ENCODE measurements around the gene KIFBP. TPM values are rescaled to one million over a fixed set of nuclear protein-coding genes. Genes with fewer than 3 reads are reported as not detected.
A peak's percentile ranks its signal among the peaks of the same experiment; 100 is the strongest.

The KIFBP gene
- total and polyA plus RNA-seq, 2 experiments from 2014 or later: 54.0 to 56.5 TPM

- Histone ChIP-seq H3K4me2 (ENCODE audit: unreplicated experiment) (no peak overlapping the region), H3K36me3 (ENCODE audit: low read depth) (peaks cover 92% of the 10 kb centered on the region), H3K9ac (no peak overlapping the region), H3K79me2 (ENCODE audit: insufficient read depth) (peaks cover 80% of the 10 kb centered on the region), H3K9me2 (ENCODE audit: insufficient read depth) (no peaks in the 10 kb centered on the region), H3K4me1 (ENCODE audit: insufficient read depth) (no peaks in the 10 kb centered on the region), H4K20me1 (ENCODE audit: insufficient read depth) (no peaks in the 10 kb centered on the region), H3K27ac (no peak overlapping the region), H2AFZ (no peak overlapping the region), H3F3A (ENCODE audit: insufficient read depth) (peaks cover 72% of the 10 kb centered on the region), H3K4me3 (no peak overlapping the region), H3K9me3 (ENCODE audit: low read depth) (no peaks in the 10 kb centered on the region), H3K27me3 (replicated peaks; ENCODE audit: insufficient read depth) (no peaks in the 10 kb centered on the region)
- DNase-seq: peak; percentile 47
- in situ Hi-C loops (cut with MboI): loop anchor here (25.0 kb wide), 1 partner anchor 431 kb away; the partner anchor contains the start of gene TACR2
- TF ChIP-seq EZH2 (IDR thresholded peaks at IDR 0.05; ENCODE audit: insufficient read depth, poor library complexity, severe bottlenecking): no peak
- 98 to 100% methylated on average over 1 of the region's 1 CpG for WGBS, 2 experiments (ENCODE audit: low coverage in 1 of 2, low lambda C conversion rate in 2 of 2, missing lambda C conversion rate in 2 of 2)
Observed at GRCh38 chr10:68981074-68981473, 7.5 kb upstream of the KIFBP start.

GRCh38 chr10:68982389-68982788 lies 6.2 kb upstream of the KIFBP start:
- Histone ChIP-seq H3K4me2 (ENCODE audit: unreplicated experiment) (no peak overlapping the region), H3K79me2 (ENCODE audit: insufficient read depth) (peaks cover 71% of the 10 kb centered on the region), H3F3A (ENCODE audit: insufficient read depth) (peaks cover 75% of the 10 kb centered on the region), H3K27me3 (replicated peaks; ENCODE audit: insufficient read depth) (no peaks in the 10 kb centered on the region), H3K4me3 (no peak overlapping the region), H4K20me1 (ENCODE audit: insufficient read depth) (no peaks in the 10 kb centered on the region), H3K27ac (no peak overlapping the region), H2AFZ (no peak overlapping the region), H3K9me3 (ENCODE audit: low read depth) (no peaks in the 10 kb centered on the region), H3K4me1 (ENCODE audit: insufficient read depth) (no peaks in the 10 kb centered on the region), H3K9me2 (ENCODE audit: insufficient read depth) (no peaks in the 10 kb centered on the region), H3K9ac (no peak overlapping the region), H3K36me3 (ENCODE audit: low read depth) (peaks cover 81% of the 10 kb centered on the region)
- TF ChIP-seq EZH2phosphoT487 (IDR thresholded peaks at IDR 0.05; ENCODE audit: insufficient read depth, low read depth) (no peak), EZH2 (IDR thresholded peaks at IDR 0.05; ENCODE audit: insufficient read depth, poor library complexity, severe bottlenecking) (no peak)
- WGBS, 2 experiments (ENCODE audit: low coverage in 1 of 2, low lambda C conversion rate in 2 of 2, missing lambda C conversion rate in 2 of 2): 92 to 98% methylated on average over 11 of the region's 11 CpGs
- in situ Hi-C loops (cut with MboI): loop anchor here (25.0 kb wide), 1 partner anchor 430 kb away; the partner anchor contains the start of gene TACR2
- no peak for DNase-seq

GRCh38 chr10:68987611-68988010 lies 992 bp upstream of the KIFBP start:
- Histone ChIP-seq H2AFZ (no peak overlapping the region), H3K27ac (peak overlapping the region; percentile 73), H3K36me3 (ENCODE audit: low read depth) (peaks cover 31% of the 10 kb centered on the region), H3K4me2 (ENCODE audit: unreplicated experiment) (no peak overlapping the region), H3K4me1 (ENCODE audit: insufficient read depth) (peaks cover 25% of the 10 kb centered on the region), H3K4me3 (peak overlapping the region; percentile 96), H4K20me1 (ENCODE audit: insufficient read depth) (no peaks in the 10 kb centered on the region), H3K9ac (no peak overlapping the region), H3K9me3 (ENCODE audit: low read depth) (no peaks in the 10 kb centered on the region), H3K27me3 (replicated peaks; ENCODE audit: insufficient read depth) (no peaks in the 10 kb centered on the region), H3F3A (ENCODE audit: insufficient read depth) (peaks cover 66% of the 10 kb centered on the region), H3K79me2 (ENCODE audit: insufficient read depth) (peaks cover 67% of the 10 kb centered on the region), H3K9me2 (ENCODE audit: insufficient read depth) (no peaks in the 10 kb centered on the region)
- in situ Hi-C loops (cut with MboI): loop anchor here (25.0 kb wide), 1 partner anchor 425 kb away; the partner anchor contains the start of gene TACR2
- TF ChIP-seq EZH2 (IDR thresholded peaks at IDR 0.05; ENCODE audit: insufficient read depth, poor library complexity, severe bottlenecking): no peak
- TF ChIP-seq EZH2phosphoT487 (IDR thresholded peaks at IDR 0.05; ENCODE audit: insufficient read depth, low read depth): no peak
- DNase-seq: no peak
- 59 to 67% methylated on average over 3 of the region's 3 CpGs for WGBS, 2 experiments (ENCODE audit: low coverage in 1 of 2, low lambda C conversion rate in 2 of 2, missing lambda C conversion rate in 2 of 2)

GRCh38 chr10:68989317-68989990 lies 851 bp downstream of the KIFBP start:
- H2AFZ ChIP-seq: peak overlapping the region; percentile 79
- in situ Hi-C loops (cut with MboI): loop anchor here (25.0 kb wide), 1 partner anchor 423 kb away; the partner anchor contains the start of gene TACR2
- H3K27me3 ChIP-seq (replicated peaks; ENCODE audit: insufficient read depth): no peaks in the 10 kb centered on the region
- H3K9me2 ChIP-seq (ENCODE audit: insufficient read depth): no peaks in the 10 kb centered on the region
- H3F3A ChIP-seq (ENCODE audit: insufficient read depth): peaks cover 58% of the 10 kb centered on the region
- H3K36me3 ChIP-seq (ENCODE audit: low read depth): peaks cover 13% of the 10 kb centered on the region
- H3K9ac ChIP-seq: peak overlapping the region; percentile 93
- DNase-seq: peak; percentile 61
- peak overlapping the region; percentile 87 for H3K4me2 ChIP-seq (ENCODE audit: unreplicated experiment)
- WGBS, 2 experiments (ENCODE audit: low coverage in 1 of 2, low lambda C conversion rate in 2 of 2, missing lambda C conversion rate in 2 of 2): 13 to 15% methylated on average over 22 of the region's 22 CpGs
- H4K20me1 ChIP-seq (ENCODE audit: insufficient read depth): no peaks in the 10 kb centered on the region
- no peaks in the 10 kb centered on the region for H3K9me3 ChIP-seq (ENCODE audit: low read depth)
- H3K4me3 ChIP-seq: peak overlapping the region; percentile 96
- H3K27ac ChIP-seq: peak overlapping the region; percentile 73
- peaks cover 42% of the 10 kb centered on the region for H3K4me1 ChIP-seq (ENCODE audit: insufficient read depth)
- peaks cover 70% of the 10 kb centered on the region for H3K79me2 ChIP-seq (ENCODE audit: insufficient read depth)
- TF ChIP-seq EZH2 (IDR thresholded peaks at IDR 0.05; ENCODE audit: insufficient read depth, poor library complexity, severe bottlenecking) (no peak), EZH2phosphoT487 (IDR thresholded peaks at IDR 0.05; ENCODE audit: insufficient read depth, low read depth) (no peak)

Data from GM23248 (cell line).